VCaP (cell line): ENCODE results near the gene LRRC75B.

Experiments
- H3K27ac ChIP-seq: fragments of 450-650 bp; 2 replicates; pipeline ENCODE4 v1.5.1; 2017
- TF ChIP-seq, protein P1 (sequence below): fragments of 450-650 bp; conservative IDR thresholded peaks from 2 replicates; pipeline ENCODE4 v1.5.1; 2017; ENCODE audit warnings: mild to moderate bottlenecking, moderate library complexity

Gene LRRC75B

DNA sequence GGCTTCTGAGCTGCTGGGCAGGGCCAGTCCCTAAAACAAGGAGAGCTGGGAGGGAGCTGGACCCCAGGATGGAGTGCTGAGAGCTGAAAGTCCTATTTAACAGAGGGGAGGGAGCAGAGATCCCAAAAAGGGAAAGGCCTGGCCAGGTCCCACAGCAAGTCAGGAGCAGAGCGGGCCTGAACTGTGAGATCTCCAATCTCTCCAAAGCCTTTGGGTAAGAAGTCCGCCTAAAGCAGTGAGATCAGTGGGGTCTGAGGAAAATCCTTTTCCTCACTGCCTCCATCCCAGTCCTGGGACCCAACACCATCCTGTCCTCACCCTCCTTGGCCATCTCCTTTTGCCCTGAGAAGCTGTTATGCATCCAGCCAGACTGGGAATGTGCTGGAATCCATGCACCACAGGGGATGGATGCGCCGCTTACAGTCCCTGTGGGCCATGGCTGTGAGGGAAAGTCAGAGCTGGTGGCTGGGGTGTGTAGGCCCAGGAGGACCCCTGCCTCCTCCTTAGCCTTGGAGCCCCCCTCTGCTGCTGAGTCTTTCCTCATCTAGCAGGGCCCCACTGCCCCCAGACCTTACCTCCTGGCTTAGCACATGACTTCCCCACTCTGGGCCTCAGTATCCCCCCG, 8.6 kb downstream of the LRRC75B start:
- TF ChIP-seq, protein P1, sequence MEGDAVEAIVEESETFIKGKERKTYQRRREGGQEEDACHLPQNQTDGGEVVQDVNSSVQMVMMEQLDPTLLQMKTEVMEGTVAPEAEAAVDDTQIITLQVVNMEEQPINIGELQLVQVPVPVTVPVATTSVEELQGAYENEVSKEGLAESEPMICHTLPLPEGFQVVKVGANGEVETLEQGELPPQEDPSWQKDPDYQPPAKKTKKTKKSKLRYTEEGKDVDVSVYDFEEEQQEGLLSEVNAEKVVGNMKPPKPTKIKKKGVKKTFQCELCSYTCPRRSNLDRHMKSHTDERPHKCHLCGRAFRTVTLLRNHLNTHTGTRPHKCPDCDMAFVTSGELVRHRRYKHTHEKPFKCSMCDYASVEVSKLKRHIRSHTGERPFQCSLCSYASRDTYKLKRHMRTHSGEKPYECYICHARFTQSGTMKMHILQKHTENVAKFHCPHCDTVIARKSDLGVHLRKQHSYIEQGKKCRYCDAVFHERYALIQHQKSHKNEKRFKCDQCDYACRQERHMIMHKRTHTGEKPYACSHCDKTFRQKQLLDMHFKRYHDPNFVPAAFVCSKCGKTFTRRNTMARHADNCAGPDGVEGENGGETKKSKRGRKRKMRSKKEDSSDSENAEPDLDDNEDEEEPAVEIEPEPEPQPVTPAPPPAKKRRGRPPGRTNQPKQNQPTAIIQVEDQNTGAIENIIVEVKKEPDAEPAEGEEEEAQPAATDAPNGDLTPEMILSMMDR = no peak
- peak overlapping the region; percentile 94 for H3K27ac ChIP-seq

DNA sequence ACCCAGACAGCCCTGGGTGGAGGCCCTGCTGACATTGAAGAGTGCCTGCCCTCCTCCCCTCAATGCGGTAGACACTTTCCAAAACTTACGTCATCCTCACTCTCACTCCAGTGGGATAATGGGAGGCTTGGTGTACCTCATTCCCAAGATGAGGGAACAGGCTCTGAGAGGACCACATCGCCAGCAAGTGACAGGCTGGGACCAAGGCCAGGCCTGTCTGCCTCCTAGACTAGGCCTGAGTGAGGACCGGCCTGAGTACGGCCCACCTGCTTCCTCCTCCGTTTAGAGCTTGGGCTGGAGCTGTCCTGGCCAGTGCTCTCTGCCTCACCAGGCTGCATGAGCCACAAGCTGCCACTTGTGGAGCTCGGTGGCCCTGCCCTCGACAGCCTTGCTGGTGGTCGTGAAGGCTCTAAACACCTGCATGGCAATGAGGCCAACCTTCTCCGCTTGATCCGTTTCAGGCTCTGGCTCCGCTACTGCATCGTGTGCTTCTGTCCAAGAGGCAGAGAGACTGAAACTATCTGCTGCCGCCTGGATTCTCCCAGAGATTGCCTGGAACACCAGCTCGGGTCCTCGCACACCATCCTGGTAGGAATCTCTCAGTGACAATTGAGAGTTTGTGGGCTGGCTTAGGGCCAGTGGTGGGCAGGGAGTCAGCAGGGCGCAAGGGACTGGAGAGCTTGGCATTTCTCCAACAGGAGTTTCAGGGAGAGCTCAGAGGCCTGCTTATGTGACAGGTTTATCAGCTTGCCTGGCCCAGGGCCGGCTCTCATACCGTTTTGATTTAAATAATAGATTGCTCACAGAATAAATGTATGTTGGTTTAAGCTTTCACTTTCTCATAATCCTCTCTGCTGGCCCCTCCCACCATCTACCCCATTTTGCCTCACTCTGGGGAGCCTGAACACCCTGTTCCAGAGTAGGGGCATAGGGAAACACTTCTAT, 9.4 kb downstream of the LRRC75B start:
- H3K27ac ChIP-seq = peak overlapping the region; percentile 94
- TF ChIP-seq, protein P1 = no peak

DNA sequence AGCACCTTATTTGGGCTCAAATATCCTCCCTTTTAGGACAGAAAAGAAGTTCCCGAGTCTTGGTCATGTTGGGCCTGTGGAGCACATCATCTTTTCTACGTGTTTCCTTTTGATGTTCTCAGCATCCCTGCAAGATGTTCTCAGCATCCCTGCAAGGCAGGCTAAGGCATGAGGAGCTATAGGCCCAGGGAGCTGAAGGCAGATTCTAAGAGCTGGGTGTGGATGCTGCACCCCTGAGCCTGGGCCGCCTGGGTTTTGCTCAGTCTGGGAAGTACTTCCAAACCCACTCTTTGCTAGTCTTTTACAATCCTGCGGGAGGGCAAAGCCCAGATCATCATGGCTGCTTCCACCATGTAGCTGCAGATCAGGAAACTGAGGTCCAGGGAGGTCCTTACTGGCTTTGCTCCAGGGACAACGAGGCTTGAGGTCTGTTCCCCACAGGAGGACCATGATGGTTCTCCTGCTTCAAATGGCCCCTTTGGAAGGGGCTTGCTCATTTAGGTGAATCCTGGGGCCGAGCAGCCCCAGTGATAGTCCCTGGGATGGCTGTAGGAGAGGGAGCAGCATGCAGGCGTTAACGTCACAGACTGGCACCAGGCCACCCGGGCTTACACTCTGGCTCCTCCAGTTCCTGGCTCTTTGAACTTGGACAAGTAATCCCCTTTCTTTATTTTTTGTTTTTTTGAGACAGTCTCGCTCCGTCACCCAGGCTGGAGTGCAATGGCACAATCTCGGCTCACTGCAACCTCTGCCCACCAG, 10.6 kb downstream of the LRRC75B start:
- peak overlapping the region; percentile 94 for H3K27ac ChIP-seq

DNA sequence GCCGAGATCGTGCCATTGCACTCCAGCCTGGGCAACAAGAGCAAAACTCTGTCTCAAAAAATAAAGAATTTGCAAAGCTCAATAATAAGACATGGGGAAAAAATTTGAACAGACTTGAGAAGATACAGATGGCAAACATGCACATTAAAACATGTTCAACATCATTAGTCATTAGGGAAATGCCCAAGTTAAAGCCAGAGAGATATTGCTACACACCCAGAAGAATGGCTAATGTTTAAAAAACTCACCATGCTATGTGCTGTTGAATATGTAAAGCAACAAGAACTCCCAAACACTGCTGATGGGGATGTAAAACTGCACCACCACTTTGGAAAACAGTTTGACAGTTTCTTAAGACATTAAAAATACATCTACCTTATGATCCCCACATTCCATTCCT, 12.6 kb downstream of the LRRC75B start:
- TF ChIP-seq, protein P1 = no peak
- H3K27ac ChIP-seq = peak overlapping the region; percentile 96

More for the DNA sequence above, 10.6 kb downstream of the LRRC75B start:
- TF ChIP-seq, protein P1 = no peak

DNA sequence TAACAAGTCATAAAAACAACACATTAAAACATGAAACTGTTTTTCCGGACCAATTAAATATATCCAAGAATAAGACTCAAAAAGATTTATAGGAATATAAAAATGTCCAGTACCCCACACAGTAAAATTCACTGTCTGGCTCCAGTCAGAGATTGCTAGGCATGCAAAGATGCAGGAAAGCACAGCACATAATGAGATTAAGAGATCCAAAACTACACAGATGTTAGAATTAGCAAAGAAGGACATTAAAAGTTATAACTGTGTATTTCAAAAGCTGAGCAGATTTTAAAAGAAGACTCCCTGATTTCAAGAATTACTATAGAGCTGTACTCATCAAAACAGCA, 13.6 kb downstream of the LRRC75B start:
- TF ChIP-seq, protein P1 = no peak
- H3K27ac ChIP-seq = peak overlapping the region; percentile 96

DNA sequence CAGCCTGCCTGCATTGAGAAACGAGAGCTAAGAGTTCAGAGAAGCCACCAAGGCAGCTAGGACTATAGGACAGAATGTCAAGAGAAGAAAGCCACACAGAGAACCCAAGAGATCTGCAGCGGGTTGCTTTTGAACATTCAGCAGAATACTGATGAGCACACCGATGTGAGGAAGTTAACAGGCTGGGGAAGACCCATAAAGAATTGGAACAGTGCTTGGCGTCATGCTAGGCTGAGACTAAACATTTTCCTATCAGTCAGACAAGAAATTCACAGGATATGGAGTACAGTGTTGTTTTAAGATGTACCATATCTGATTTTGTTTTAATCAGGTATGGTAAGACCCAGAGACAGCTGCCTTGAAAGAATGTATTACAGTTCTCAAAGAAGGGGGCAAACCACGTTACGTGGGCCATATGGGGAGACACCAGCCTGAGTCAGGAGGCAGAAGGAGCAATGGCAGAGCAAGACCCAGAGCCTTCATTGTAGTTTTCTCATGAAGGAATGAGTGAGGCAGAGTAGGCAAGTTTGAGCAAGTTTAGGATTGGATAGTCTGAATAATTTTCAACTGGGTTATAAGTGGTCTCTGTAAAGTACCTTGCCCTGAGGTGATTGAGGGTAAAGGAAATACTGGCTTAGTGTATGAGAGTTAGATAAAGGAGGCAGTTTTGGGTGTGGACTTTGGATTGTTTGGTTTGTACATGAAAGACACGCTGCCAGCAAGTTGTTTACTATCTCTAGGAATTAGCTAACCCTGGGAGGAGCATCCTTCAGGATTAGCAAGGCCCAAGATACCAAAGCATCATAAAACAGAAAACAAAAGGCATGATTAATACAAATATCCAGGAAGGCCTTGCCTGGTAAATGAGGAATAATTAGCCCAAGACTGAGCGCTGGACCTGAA, 14.3 kb downstream of the LRRC75B start:
- TF ChIP-seq, protein P1 = no peak

More for the DNA sequence above, 14.3 kb downstream of the LRRC75B start:
- H3K27ac ChIP-seq = peak overlapping the region; percentile 96
